Endothelial cell (in vitro differentiated cells): ENCODE results near the gene CADPS. TPM values are rescaled to one million over a fixed set of nuclear protein-coding genes. Genes with fewer than 3 reads are reported as not detected.

Source experiments
- DNase-seq: peaks from one replicate; pipeline ENCODE4 v3.0.0; 2021; ENCODE audit warnings: low spot score
- H3K27ac Mint-ChIP-seq: one replicate; pipeline ENCODE4 v1.8.0; 2021; ENCODE audit warnings: mixed read lengths, inconsistent platforms; ENCODE audit not compliant: unreplicated experiment
- H3K27me3 Mint-ChIP-seq: one replicate; pipeline ENCODE4 v1.8.0; 2021; ENCODE audit warnings: mild to moderate bottlenecking, moderate library complexity, mixed read lengths, inconsistent platforms; ENCODE audit not compliant: unreplicated experiment
- H3K36me3 Mint-ChIP-seq: one replicate; pipeline ENCODE4 v1.8.0; 2021; ENCODE audit warnings: mild to moderate bottlenecking, low read depth, mixed read lengths, inconsistent platforms; ENCODE audit not compliant: unreplicated experiment
- H3K4me1 Mint-ChIP-seq: one replicate; pipeline ENCODE4 v1.8.0; 2021; ENCODE audit warnings: mild to moderate bottlenecking, mixed read lengths, inconsistent platforms; ENCODE audit not compliant: unreplicated experiment
- H3K4me3 Mint-ChIP-seq: one replicate; pipeline ENCODE4 v1.8.0; 2021; ENCODE audit warnings: mild to moderate bottlenecking, mixed read lengths, inconsistent platforms; ENCODE audit not compliant: unreplicated experiment
- H3K9me3 Mint-ChIP-seq: one replicate; pipeline ENCODE4 v1.8.0; 2021; ENCODE audit warnings: mixed read lengths, inconsistent platforms; ENCODE audit not compliant: unreplicated experiment
- total RNA-seq: library from RNA; stranded (reverse); fragmentation: NEBNext Ultra II Directional; extraction: Animal tissue kit (Norgen Biotek cat#: 25700); gene quantifications from one replicate; pipeline ENCODE4 v1.2.1, GENCODE V29; 2021; ENCODE audit not compliant: unreplicated experiment
- TF ChIP-seq, protein P1 (sequence below): fragments of 200-600 bp; sonication (generic); IDR thresholded peaks from one replicate; pipeline ENCODE4 v1.5.0; 2021; ENCODE audit warnings: antibody characterized with exemption; ENCODE audit not compliant: unreplicated experiment

Gene CADPS
- total RNA-seq, 1 donor from 2014 or later: 0.26 TPM

GRCh38 chr3:62859203-62859791 is 15.9 kb downstream of the CADPS start:
- DNase-seq: no peak
- H3K36me3 Mint-ChIP-seq: no peaks in the 10 kb centered on the region
- no peak overlapping the region for H3K27ac Mint-ChIP-seq
- TF ChIP-seq, protein P1, sequence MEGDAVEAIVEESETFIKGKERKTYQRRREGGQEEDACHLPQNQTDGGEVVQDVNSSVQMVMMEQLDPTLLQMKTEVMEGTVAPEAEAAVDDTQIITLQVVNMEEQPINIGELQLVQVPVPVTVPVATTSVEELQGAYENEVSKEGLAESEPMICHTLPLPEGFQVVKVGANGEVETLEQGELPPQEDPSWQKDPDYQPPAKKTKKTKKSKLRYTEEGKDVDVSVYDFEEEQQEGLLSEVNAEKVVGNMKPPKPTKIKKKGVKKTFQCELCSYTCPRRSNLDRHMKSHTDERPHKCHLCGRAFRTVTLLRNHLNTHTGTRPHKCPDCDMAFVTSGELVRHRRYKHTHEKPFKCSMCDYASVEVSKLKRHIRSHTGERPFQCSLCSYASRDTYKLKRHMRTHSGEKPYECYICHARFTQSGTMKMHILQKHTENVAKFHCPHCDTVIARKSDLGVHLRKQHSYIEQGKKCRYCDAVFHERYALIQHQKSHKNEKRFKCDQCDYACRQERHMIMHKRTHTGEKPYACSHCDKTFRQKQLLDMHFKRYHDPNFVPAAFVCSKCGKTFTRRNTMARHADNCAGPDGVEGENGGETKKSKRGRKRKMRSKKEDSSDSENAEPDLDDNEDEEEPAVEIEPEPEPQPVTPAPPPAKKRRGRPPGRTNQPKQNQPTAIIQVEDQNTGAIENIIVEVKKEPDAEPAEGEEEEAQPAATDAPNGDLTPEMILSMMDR: no peak
- H3K4me1 Mint-ChIP-seq: no peaks in the 10 kb centered on the region
- no peaks in the 10 kb centered on the region for H3K27me3 Mint-ChIP-seq
- H3K9me3 Mint-ChIP-seq: no peaks in the 10 kb centered on the region
- H3K4me3 Mint-ChIP-seq: no peak overlapping the region

DNA sequence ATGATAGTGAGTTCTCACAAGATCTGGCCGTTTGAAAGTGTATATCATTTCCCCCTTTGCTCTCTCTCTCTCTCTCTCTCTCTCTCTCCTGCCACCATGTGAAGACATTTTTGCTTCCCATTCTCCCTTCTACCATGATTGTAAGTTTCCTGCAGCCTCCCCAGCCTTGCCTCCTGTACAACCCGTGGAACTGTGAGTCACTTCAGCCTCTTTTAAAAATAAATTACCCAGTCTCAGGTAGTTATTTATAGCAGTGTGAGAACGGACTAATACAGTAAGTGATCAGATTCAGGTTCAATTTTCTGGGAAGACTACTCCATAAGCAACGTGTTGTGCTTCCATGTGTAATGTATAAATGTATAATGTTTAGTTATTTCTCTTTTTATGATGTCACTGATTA is 29.2 kb downstream of the CADPS start:
- Mint-ChIP-seq H3K9me3 (no peaks in the 10 kb centered on the region), H3K4me3 (no peak overlapping the region), H3K36me3 (no peaks in the 10 kb centered on the region), H3K4me1 (peaks cover 5% of the 10 kb centered on the region), H3K27ac (no peak overlapping the region), H3K27me3 (no peaks in the 10 kb centered on the region)
- no peak for DNase-seq
- TF ChIP-seq, protein P1: no peak

GRCh38 chr3:62843508-62843907 is 31.7 kb downstream of the CADPS start:
- DNase-seq: no peak
- Mint-ChIP-seq H3K27me3 (no peaks in the 10 kb centered on the region), H3K27ac (no peak overlapping the region), H3K4me3 (no peak overlapping the region), H3K9me3 (no peaks in the 10 kb centered on the region), H3K4me1 (peaks cover 5% of the 10 kb centered on the region), H3K36me3 (no peaks in the 10 kb centered on the region)
- TF ChIP-seq, protein P1: no peak

- H3K27me3 Mint-ChIP-seq: no peaks in the 10 kb centered on the region
- no peak overlapping the region for H3K27ac Mint-ChIP-seq
- no peaks in the 10 kb centered on the region for H3K36me3 Mint-ChIP-seq
- peaks cover 5% of the 10 kb centered on the region for H3K4me1 Mint-ChIP-seq
- no peaks in the 10 kb centered on the region for H3K9me3 Mint-ChIP-seq
- H3K4me3 Mint-ChIP-seq: no peak overlapping the region
- DNase-seq: no peak
- TF ChIP-seq, protein P1: no peak
These were observed 35.5 kb downstream of the CADPS start for GRCh38 chr3:62839748-62840147.

GRCh38 chr3:62837145-62837787 is 38.0 kb downstream of the CADPS start:
- no peak overlapping the region for H3K27ac Mint-ChIP-seq
- no peak overlapping the region for H3K4me3 Mint-ChIP-seq
- no peaks in the 10 kb centered on the region for H3K9me3 Mint-ChIP-seq
- TF ChIP-seq, protein P1: no peak
- H3K4me1 Mint-ChIP-seq: no peaks in the 10 kb centered on the region
- DNase-seq: no peak
- H3K27me3 Mint-ChIP-seq: no peaks in the 10 kb centered on the region
- H3K36me3 Mint-ChIP-seq: no peaks in the 10 kb centered on the region
